Activated T-cell treated with anti-CD3 and anti-CD28 coated beads for 48 hours (primary cell): ENCODE measurements around the gene BCAR1.
"Not testable (repeated sequence)": the region's sequence is repeated elsewhere in the genome, so short reads cannot be mapped to it uniquely, and the experiment has no call there.

Source experiments
- DNase-seq: peaks from one replicate; pipeline ENCODE4 v3.0.0-alpha.2; 2020; ENCODE audit warnings: low read depth

Gene BCAR1, protein sequence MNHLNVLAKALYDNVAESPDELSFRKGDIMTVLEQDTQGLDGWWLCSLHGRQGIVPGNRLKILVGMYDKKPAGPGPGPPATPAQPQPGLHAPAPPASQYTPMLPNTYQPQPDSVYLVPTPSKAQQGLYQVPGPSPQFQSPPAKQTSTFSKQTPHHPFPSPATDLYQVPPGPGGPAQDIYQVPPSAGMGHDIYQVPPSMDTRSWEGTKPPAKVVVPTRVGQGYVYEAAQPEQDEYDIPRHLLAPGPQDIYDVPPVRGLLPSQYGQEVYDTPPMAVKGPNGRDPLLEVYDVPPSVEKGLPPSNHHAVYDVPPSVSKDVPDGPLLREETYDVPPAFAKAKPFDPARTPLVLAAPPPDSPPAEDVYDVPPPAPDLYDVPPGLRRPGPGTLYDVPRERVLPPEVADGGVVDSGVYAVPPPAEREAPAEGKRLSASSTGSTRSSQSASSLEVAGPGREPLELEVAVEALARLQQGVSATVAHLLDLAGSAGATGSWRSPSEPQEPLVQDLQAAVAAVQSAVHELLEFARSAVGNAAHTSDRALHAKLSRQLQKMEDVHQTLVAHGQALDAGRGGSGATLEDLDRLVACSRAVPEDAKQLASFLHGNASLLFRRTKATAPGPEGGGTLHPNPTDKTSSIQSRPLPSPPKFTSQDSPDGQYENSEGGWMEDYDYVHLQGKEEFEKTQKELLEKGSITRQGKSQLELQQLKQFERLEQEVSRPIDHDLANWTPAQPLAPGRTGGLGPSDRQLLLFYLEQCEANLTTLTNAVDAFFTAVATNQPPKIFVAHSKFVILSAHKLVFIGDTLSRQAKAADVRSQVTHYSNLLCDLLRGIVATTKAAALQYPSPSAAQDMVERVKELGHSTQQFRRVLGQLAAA

DNA sequence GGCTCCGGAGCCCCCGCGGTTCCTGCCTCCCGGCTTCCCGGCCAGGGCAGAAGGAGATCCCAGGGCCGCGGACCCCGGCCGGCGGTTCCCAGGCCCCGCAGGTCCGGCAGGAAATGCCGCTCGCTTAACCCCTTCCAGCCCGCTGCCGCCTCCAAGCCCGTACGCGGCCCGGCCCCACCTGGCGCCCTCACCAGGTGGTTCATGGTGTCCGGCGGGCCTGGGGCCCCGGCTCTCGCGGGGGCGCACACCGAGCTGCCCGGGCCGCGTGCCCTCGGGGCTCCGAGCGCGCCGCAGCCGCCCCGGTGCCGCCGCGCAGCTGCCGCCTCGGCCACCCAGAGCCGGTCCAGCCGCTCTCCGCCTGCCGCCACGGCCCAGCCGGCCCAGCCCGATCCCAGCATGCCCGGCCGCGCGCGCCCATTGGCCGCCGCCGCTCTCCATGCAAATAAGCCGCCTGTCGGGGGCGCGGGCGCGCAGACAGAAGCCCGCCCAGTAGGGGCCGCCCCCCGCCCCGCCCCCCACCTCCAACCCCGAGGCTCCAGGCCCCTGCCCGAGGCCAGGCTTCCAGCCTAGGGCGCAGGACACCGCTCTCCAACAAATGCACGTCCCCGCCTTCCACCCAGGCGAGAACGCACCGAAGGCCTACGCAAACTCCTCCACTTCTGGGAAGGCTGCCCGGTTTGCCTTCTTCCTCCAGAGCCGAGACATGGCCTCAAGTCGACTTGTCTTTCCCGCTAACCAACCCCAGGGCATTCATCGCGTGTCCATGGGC is at the start of gene BCAR1:
Gene BCAR1, minus strand, starts transcription at position 345 of the 769 bp plus-strand sequence. Its CDS starts 142 bp downstream, at position 203.
- peak; percentile 32 for DNase-seq

DNA sequence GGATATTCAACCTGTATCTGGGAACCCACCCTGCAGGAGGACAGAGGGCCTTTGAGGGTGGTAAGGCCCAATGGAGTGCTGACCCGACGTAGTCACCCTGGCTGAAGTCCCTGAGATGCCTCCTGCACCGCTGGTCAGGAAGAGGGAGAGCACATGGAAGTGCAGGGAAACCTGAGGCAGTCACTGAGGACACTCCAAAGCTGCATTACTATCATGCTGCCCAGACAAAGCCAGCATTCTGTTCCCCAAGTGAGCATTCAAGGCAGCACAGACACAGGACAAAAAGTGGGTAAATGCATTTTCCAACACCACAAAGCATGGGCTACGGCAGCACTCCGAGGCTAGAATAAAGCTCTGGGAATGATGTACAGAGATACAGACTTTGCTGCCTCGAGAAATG is 46.8 kb upstream of the BCAR1 start:
- no peak for DNase-seq

GRCh38 chr16:75296606-75297005 is 45.2 kb upstream of the BCAR1 start:
- no peak for DNase-seq

DNA sequence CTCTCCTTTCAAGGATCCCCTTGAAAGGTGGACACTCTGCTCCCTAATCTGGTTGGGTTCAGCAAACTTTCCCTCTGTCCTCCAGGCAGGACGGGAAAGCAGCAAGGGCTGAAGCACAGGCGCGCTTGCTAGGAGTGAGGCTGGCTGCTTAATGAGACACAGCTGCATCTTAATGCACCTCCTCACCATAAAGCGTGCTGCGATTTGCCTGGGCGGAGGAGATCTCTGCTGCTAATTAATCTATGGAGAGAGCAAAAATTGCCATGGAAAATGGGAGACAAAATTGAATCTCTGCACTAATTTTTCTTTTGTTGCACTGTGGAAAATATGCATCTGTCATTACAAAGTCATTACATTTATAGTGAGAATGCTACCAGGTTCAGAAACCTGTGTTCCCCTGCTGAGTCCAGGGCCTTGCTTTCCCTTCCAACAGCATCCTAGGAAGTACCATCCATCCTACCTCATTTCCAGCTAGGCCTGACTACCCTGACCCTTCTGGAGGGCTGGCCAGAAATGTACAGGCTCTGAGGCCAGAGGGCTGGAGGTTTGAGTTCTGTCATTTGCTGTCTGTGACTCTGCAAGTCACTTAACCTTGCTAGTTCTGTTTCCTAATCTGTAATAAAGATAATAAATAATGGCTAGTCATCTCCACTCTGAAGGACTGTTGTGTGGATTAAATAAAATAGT is 43.5 kb upstream of the BCAR1 start:
- no peak for DNase-seq

DNA sequence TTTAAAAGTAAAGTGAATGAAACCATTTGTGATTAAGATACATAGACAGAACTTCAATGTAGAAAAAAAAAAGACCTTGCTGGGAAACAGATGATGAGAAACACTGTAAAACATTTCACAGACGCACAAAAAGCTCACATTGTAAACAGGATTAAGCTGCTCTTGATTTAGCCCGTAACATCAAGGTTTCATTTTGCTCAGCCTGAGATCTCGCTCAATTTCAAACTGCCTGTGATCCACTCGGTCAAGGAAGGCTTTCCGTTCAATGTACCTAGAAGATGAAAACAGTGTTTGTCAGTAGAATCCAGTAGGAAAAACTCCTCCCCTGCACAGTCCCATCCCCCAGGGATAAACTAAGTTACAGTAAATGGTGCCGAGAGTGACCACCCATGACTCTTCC is 42.3 kb upstream of the BCAR1 start:
- no peak for DNase-seq

DNA sequence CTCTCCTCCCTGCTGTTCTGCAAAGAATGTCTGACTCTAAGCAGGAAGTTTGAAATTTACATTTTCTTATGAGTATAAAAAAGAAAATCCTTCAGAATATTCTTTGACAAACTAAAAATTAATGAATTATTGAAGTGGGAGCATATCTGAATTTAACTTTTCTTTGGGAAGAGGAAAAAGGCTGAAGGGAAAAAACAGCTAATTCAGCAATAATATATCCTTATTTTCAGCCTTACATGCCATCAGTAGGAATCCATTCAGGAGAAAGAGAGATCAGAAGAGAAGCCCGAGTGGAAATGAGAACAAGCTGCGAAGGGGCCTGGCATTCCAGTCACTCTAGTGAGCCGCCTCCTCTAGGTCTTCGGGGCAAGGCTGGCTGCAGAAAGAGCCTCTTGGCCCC is 41.7 kb upstream of the BCAR1 start:
- no peak for DNase-seq

DNA sequence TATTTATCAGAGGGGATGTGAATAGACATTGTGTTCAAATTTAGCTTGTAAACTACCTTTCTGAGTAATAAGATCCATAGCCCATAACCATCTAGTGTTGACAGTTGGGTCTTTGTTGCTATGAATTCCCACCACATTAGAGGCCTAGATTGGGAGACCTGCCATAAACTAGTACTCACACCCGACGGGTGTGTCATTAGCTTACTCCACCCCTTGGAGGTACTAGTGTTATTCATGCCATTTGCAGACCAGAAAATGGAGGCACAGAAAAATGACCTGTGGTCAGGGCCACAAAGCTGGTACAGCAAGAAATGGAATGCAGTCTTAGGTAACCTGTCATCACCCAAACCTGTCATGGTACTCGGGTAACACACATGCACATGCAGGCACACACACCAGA is 41.3 kb upstream of the BCAR1 start:
- no peak for DNase-seq

DNA sequence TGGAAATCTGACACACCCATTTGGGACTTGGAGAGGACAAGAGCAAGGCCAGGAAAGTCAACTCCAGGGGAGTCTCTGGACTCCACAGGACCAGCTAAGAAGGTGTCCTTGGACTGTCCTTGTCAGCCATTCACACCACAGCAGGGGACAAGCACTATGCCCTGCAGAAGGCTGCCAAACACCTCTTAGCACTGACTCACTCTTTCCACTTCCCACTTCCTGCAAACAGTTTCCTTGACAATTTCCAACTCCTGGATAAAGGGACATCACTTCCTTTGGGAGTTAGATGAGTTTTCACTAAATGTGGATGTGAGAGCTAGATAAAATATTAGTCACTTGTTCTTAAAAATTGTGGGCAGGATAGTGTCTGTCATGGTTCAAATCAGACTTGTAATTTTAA is 37.8 kb upstream of the BCAR1 start:
- no peak for DNase-seq

DNA sequence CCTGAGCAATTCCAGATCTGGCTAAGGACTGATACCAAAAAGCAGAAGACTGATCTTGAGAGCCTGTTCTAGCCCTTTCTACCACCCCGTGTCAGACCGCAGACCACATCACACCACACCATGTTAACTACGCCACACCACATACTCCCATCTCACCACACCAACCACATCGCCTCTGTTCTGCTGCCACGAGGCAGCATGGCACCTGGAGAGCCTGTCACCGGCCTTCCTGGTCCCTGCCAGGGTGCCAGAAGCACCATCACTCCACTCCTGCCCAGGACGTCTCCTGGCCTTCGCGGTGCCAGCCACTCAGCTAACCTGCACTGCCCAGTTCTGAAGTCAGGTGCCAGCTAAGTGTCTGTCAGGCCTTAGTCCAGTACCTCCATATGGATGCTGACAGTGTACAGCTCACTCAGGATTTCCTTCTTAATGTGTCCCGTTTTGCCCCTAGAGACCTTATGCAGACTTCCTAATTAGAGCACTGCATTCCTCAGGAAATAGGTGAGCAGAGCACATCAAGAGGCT is 37.2 kb upstream of the BCAR1 start:
- peak; percentile 64 for DNase-seq

GRCh38 chr16:75288181-75288580 is 36.8 kb upstream of the BCAR1 start:
- no peak for DNase-seq

- no peak for DNase-seq
Observed at GRCh38 chr16:75287708-75288107, 36.3 kb upstream of the BCAR1 start.

DNA sequence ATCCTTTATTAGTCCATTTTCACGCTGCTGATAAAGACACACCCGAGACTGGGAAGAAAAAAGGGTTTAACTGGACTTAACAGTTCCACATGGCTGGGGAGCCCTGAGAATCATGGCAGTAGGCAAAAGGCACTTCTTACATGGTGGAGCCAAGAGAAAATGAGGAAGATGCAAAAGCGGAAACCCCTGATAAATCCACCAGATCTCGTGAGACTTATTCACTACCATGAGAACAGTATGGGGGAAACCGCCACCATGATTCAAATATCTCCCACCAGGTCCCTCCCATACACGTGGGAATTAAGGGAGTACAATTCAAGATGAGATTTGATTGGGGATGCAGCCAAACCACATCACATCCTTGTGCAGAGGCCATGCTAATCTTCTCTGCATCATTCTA is 35.0 kb upstream of the BCAR1 start:
- DNase-seq = no peak

GRCh38 chr16:75282466-75283281 is 31.2 kb upstream of the BCAR1 start:
- no peak for DNase-seq

- DNase-seq = no peak
Observed at GRCh38 chr16:75281826-75282225, 30.4 kb upstream of the BCAR1 start.

DNA sequence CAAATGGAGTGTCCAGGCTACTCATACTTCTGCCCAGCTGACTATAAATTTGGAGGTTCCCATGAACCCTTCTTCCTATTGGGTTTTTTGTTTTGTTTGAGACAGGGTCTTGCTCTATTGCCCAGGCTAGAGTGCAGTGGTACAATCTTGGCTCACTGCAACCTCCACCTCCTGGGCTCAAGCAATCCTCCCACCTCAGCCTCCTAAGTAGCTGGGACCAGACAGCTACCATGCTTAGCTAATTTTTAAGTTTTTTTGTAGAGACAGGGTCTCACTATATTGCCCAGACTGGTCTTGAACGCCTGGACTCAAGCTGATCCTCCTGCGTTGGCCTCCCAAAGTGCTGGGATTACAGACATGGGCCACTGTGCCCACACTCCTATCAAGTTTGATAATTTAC is 29.6 kb upstream of the BCAR1 start:
- DNase-seq = not testable (repeated sequence)

- no peak for DNase-seq
Observed at GRCh38 chr16:75280331-75280804, 28.9 kb upstream of the BCAR1 start.

DNA sequence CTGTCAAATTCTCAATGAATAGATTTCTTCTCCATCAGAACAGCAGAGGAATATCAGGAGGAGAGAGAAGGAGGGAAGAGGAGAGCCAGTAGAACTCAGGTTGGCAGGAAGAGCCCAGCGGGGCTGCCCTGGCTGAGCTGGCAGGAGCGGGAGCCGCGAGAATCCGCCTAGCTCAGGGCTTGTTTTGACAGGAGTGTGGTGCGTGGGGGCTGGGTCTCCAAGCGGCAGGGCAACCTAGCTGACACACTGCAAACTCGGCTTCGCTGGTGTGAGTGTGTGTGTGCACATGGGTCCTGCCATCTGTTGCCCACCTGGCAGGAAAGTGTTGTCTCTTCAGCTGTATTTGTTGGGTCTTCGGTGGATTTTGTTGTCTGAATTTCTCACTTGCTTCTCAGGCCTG is 27.9 kb upstream of the BCAR1 start:
- no peak for DNase-seq

DNA sequence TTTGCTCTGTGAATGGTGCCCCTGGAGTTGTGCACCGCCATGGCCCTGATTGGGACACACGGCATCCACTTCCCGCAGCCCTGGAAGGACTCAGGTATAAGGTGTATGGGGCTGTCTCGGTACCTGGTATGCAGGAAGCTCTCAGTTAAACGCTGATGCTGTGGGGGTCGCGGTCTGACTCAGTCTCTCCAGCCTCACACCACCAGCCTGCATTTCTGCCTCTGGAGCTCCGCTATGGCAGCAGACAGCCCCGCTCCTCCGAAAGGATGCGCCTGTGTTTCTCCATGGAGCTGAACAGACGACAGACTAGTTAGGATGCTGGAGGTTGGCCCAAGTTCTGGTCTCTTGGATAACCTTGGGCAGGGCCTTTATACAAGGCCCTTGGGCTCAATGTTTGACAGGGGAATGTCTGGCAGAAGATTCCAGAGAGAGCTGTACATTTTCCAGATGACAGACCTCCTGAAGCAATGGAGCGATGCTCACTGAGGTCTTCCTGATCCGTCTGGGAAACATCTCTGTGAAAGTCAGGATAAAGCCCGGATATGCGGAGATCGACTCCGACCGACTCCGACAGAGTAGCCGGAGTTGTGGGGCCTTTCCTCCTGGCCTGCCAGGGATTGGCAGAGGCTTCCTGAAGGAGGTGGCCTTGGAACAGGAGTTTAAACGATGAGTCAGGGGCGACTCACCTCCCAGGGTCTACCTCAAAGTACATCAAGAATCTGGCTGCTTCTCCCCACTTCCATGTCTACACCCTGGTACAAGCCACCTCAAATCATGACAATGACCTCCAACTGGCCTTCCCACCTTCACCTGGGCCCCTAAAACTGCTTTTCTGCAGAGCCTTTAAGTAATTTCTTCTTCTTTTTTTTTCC is 21.9 kb upstream of the BCAR1 start:
- DNase-seq = no peak

GRCh38 chr16:75272629-75273028 is 21.2 kb upstream of the BCAR1 start:
- DNase-seq = not testable (repeated sequence)
